Inflammatory macrophage (primary cell): Measurements from ENCODE around the gene FBXO10.
"Not testable (repeated sequence)": the region's sequence is repeated elsewhere in the genome, so short reads cannot be mapped to it uniquely, and the experiment has no call there.

ENCODE experiments used
- DNase-seq, 2 donors: peaks; one replicate each; pipeline ENCODE4 v3.0.0-alpha.2; 2020 to 2022

Gene FBXO10

GRCh38 chr9:37477443-37477842, 98.7 kb downstream of the FBXO10 start:
- DNase-seq: not testable (repeated sequence)

DNA sequence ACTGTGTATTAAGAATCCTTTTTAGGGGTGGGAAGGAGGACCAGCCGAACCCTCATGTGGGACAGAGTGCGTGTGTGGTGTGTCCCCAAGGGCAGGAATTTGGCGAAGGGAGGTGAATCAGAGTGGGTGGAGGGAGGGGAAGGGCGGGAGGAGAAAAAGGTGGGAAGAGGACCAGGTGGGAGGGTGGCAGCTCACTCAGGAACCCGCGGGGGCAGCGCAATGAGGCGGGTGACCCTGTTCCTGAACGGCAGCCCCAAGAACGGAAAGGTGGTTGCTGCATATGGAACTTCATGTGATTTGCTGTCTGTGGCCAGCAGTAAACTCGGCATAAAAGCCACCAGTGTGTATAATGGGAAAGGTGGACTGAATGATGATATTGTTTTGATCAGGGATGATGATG, 99.2 kb downstream of the FBXO10 start:
- DNase-seq: no peak

DNA sequence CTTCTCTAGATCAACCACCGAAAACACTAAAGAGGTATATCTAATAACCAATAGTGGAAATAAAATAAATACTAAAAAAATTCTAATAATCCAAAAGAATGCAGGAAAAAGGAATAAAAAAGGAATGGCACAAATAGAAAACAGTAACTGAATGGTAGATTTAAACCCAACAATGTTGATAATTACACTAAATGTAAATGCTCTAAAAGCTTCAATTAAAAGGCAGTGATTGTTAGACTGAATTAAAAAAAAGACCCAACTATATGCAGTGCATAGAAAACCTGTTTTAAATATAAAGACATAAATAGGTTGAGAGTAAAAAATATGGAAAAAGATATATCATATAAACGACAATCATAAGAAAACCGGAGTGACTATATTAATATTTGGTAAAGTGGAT, 101.7 kb downstream of the FBXO10 start:
- no peak for DNase-seq

DNA sequence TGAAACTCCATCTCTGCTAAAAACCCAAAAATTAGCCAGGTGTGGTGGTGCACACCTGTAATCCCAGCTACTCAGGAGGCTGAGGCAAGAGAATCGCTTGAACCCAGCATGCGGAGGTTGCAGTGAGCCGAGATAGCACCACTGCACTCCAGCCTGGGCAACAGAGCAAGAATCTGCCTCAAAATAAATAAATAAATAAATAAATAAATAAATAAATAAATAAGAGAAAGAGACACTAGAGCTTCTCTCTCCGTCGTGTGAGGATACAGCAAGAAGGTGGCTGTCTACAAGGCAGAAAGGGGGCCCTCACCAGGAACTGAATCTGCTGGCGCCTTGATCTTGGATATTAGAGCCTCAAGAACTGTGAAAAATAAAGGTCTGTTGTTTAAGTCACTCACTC, 102.2 kb downstream of the FBXO10 start:
- not testable (repeated sequence) for DNase-seq

- peak in 1 of 2 donors; percentile 17 for DNase-seq
These were observed 104.1 kb downstream of the FBXO10 start for GRCh38 chr9:37471942-37472684.

DNA sequence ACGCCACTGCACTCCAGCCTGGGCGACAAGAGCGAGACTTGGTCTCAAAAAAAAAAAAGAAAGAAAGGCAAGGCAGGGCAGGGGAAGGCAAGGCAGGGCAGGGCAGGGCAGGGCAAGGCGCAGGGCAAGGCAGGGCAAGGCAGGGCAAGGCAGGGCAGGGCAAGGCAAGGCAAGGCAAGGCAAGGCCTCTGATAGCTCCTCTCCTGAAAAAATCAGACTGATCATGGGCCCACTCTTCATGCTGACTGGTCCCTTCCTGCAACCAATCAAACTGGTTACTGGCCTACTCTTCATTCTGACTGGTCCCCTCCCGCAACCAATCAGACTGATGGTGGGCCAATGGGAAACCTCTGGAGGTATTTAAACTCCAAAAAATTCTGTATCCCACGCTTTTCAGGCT, 107.6 kb downstream of the FBXO10 start:
- no peak for DNase-seq

- not testable (repeated sequence) for DNase-seq
These were observed 108.7 kb downstream of the FBXO10 start for GRCh38 chr9:37467530-37467929.

DNA sequence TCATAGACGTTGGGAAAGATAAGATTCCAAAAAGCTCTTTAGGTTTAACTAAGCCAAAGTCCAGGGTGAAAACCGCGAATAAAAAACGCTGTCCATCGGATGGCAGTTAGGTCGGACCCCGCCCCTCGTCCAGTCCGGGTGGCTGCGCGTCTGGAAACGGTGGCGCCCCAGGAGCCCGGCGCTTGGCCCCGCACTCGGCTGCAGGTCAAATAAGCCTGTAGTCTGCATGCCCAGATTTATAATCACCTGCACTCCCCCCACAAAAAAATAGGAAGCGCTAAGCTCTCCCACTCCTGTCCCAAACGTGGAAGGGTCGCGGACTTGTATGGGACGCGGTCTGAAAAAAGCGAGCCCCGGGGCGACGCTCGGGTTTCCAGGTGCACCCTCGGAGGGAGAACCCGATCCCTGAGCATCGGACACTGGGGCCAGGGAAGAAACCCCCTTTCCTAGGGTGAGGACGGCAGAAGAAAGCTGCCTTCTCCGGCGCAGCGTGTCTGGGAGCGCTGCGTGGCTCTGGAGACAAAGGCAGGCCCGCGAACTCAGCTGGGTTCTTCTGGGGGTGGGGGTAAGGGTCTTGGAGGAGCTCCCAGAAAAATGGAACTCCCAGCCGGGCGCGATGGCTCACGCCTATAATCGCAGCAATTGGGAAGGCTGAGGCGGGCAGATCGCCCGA, 110.0 kb downstream of the FBXO10 start:
- DNase-seq: peak; percentile 24 to 34

- peak; percentile 100 for DNase-seq
These were observed 110.7 kb downstream of the FBXO10 start, which contains the start of gene ZBTB5 for GRCh38 chr9:37465249-37466036. Gene ZBTB5 (minus strand): TSS chr9:37465450. CDS start chr9:37442551, 22,899 bp downstream.

DNA sequence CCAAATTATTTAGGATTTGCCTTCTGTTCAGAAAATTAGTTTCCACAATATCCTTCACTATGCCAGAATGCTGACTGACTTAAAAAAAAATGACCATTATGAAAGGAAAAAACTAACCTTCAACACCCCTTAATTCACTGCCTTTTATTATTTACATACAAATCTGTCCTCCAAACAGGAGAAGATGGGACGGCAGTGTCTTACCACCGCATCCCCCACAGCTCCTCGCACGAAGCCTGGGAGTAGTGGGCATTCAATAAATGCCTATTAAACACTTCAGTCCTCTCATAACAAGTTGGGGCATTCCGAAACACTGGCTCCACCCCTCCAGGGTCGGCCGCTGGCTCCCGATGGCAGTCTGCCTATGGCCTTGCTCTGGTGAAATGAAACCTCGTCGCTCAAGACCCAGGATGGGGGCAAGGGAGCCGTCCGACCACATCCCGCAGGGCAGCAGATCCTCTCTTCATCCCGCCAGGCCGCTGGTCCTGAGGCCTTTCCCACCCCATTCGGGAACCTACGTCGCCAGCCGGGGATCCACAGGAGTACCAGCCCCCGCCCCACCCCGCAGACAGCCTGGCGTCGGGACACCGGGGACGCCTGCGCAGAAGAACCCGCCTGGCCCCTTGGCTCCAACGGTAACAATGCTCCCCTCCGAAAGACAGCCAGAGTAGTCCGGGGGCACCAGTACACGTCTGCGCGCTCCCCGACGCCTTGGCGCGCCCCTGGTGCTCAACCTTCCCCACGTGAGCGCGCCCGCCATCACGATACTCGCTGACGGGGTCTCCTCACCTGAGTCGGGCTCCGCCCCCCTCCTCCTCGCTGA, 111.5 kb downstream of the FBXO10 start:
- peak; percentile 17 to 50 for DNase-seq

DNA sequence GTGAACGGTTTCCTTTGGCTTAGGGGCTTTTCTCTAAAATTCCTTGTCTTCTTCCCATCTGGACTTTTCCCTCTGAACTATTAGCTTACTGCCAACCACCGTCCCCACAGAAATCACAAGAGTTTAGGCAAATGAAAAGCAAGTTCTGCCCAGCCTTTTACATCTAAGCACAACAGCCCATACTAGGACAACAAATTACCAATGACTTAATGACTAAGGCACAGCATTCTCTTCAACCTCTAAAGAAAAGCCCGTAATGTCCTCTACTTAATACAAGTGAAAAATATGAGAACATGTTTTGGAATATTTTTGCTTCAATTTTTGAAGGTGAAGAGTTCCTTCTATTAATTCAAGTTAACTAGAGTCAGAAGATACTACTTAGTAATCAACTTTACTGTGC, 112.2 kb downstream of the FBXO10 start:
- no peak for DNase-seq
